Measurements from ENCODE around the gene LTK.

- TF ChIP-seq POLR2A (IDR thresholded peaks at IDR 0.05): no peak
- TF ChIP-seq, protein P1, sequence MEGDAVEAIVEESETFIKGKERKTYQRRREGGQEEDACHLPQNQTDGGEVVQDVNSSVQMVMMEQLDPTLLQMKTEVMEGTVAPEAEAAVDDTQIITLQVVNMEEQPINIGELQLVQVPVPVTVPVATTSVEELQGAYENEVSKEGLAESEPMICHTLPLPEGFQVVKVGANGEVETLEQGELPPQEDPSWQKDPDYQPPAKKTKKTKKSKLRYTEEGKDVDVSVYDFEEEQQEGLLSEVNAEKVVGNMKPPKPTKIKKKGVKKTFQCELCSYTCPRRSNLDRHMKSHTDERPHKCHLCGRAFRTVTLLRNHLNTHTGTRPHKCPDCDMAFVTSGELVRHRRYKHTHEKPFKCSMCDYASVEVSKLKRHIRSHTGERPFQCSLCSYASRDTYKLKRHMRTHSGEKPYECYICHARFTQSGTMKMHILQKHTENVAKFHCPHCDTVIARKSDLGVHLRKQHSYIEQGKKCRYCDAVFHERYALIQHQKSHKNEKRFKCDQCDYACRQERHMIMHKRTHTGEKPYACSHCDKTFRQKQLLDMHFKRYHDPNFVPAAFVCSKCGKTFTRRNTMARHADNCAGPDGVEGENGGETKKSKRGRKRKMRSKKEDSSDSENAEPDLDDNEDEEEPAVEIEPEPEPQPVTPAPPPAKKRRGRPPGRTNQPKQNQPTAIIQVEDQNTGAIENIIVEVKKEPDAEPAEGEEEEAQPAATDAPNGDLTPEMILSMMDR (IDR thresholded peaks at IDR 0.05): no peak
These were observed 9.5 kb upstream of the LTK start for GRCh38 chr15:41523097-41523496.
